SU-DHL-6 (cell line): ENCODE results near the gene CFAP20DC.

Experiments used
- H2AFZ ChIP-seq: fragments of 200-600 bp; sonication (generic); 2 replicates; pipeline ENCODE4 v1.6.1; 2014; ENCODE audit warnings: low read depth, mild to moderate bottlenecking, moderate library complexity, mixed read lengths, antibody characterized with exemption, low read length; ENCODE audit not compliant: severe bottlenecking
- H3F3A ChIP-seq: fragments of 200-600 bp; shearing (Covaris generic); 2 replicates; pipeline ENCODE4 v1.6.0; 2016; ENCODE audit warnings: antibody characterized with exemption, mild to moderate bottlenecking; ENCODE audit not compliant: insufficient read depth
- H3K27ac ChIP-seq: fragments of 200-600 bp; sonication (generic); 2 replicates; pipeline ENCODE4 v1.5.1; 2016; ENCODE audit warnings: low read depth, mild to moderate bottlenecking, low read length, moderate library complexity, mixed read lengths
- H3K27me3 ChIP-seq: fragments of 200-600 bp; sonication (generic), shearing (Covaris generic); 2 replicates; pipeline ENCODE4 v1.6.0; 2014; ENCODE audit warnings: mild to moderate bottlenecking, low read length
- H3K36me3 ChIP-seq: fragments of 200-600 bp; sonication (generic); 2 replicates; pipeline ENCODE4 v1.6.1; 2014; ENCODE audit warnings: mild to moderate bottlenecking, low read length, mixed read lengths
- H3K4me2 ChIP-seq: fragments of 300-600, 200-600 bp; shearing (Covaris generic), sonication (generic); 2 replicates; pipeline ENCODE4 v1.6.0; 2014; ENCODE audit warnings: low read length, low read depth, mild to moderate bottlenecking; ENCODE audit not compliant: poor library complexity, severe bottlenecking
- H3K4me3 ChIP-seq: fragments of 200-600 bp; sonication (generic); 2 replicates; pipeline ENCODE4 v1.5.1; 2014; ENCODE audit warnings: antibody characterized with exemption, low read length, mild to moderate bottlenecking, mixed read lengths; ENCODE audit not compliant: insufficient read depth, poor library complexity, severe bottlenecking
- H3K79me2 ChIP-seq: fragments of 200-600 bp; sonication (generic); 2 replicates; pipeline ENCODE4 v1.6.1; 2014; ENCODE audit warnings: mild to moderate bottlenecking, low read length, moderate library complexity; ENCODE audit not compliant: insufficient read depth
- H3K9ac ChIP-seq: fragments of 200-600 bp; sonication (generic); 2 replicates; pipeline ENCODE4 v1.7.0; 2014; ENCODE audit warnings: mild to moderate bottlenecking, low read length
- H3K9me2 ChIP-seq: fragments of 200-600 bp; sonication (generic); replicated peaks from 2 replicates; pipeline ENCODE4 v1.6.1; 2014; ENCODE audit warnings: low read length; ENCODE audit not compliant: insufficient read depth
- H3K9me3 ChIP-seq: fragments of 200-600 bp; sonication (generic); 2 replicates; pipeline ENCODE4 v1.6.1; 2014; ENCODE audit warnings: low read length, mixed read lengths; ENCODE audit not compliant: insufficient read depth
- H4K20me1 ChIP-seq: fragments of 200-600 bp; sonication (generic); 2 replicates; pipeline ENCODE4 v1.6.1; 2014; ENCODE audit warnings: low read depth, mild to moderate bottlenecking, antibody characterized with exemption, low read length, moderate library complexity, mixed read lengths
- EZH2phosphoT487 ChIP-seq: fragments of 200-600 bp; sonication (generic), shearing (Covaris generic); conservative IDR thresholded peaks from 2 replicates; pipeline ENCODE4 v1.6.1; 2018; ENCODE audit warnings: mild to moderate bottlenecking, antibody characterized with exemption, low read length, moderate library complexity, mixed read lengths
- TF ChIP-seq, protein P1 (sequence below): fragments of 200-600 bp; sonication (generic); IDR thresholded peaks from one replicate; pipeline ENCODE4 v1.5.1; 2017; ENCODE audit warnings: antibody characterized with exemption, mild to moderate bottlenecking, low read length, moderate library complexity; ENCODE audit not compliant: insufficient read depth, poor library complexity, severe bottlenecking

The CFAP20DC gene

DNA sequence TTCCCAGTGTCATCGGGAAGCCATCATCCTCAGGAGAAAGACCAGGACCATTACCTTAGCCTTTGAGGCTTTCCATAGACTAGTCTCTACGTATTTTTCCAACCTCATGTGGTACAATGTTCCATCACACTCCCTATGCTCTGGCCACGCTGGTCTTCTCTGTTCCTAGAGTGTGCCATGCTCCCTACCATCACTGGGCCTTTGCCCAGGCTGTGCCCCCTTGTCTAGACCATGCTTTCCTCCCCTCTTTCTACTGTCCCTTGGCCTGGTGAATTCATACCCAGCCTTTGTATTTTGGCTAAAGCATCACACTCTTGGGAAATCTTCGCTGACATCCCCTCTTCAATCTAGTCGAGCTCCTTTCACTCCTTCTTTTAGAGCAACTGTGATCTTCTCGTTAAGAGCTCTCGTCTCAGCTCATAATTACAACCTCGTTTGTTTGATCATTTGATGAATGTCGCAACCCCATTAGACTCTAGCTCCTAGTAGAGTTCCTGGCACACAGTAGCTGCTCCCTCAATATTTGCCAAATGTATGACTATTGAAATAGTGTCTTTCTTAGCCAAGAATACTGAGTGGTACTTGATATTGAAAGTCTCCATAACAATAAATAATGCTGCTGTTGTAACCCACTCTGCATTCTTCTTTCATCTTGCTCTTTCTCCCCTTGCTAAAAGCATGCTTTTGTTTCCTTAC is 283.1 kb downstream of the CFAP20DC start:
- no peak overlapping the region for H3K4me2 ChIP-seq
- no peak overlapping the region for H2AFZ ChIP-seq
- H3K9me2 ChIP-seq, result no peaks in the 10 kb centered on the region
- H3K4me3 ChIP-seq, result no peak overlapping the region
- TF ChIP-seq, protein P1, sequence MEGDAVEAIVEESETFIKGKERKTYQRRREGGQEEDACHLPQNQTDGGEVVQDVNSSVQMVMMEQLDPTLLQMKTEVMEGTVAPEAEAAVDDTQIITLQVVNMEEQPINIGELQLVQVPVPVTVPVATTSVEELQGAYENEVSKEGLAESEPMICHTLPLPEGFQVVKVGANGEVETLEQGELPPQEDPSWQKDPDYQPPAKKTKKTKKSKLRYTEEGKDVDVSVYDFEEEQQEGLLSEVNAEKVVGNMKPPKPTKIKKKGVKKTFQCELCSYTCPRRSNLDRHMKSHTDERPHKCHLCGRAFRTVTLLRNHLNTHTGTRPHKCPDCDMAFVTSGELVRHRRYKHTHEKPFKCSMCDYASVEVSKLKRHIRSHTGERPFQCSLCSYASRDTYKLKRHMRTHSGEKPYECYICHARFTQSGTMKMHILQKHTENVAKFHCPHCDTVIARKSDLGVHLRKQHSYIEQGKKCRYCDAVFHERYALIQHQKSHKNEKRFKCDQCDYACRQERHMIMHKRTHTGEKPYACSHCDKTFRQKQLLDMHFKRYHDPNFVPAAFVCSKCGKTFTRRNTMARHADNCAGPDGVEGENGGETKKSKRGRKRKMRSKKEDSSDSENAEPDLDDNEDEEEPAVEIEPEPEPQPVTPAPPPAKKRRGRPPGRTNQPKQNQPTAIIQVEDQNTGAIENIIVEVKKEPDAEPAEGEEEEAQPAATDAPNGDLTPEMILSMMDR, result no peak
- TF ChIP-seq EZH2phosphoT487, result no peak
- no peaks in the 10 kb centered on the region for H3F3A ChIP-seq
- no peaks in the 10 kb centered on the region for H4K20me1 ChIP-seq
- no peak overlapping the region for H3K9ac ChIP-seq
- H3K27me3 ChIP-seq, result no peaks in the 10 kb centered on the region
- H3K27ac ChIP-seq, result no peak overlapping the region
- H3K9me3 ChIP-seq, result no peaks in the 10 kb centered on the region
- H3K79me2 ChIP-seq, result no peaks in the 10 kb centered on the region
- H3K36me3 ChIP-seq, result no peaks in the 10 kb centered on the region

DNA sequence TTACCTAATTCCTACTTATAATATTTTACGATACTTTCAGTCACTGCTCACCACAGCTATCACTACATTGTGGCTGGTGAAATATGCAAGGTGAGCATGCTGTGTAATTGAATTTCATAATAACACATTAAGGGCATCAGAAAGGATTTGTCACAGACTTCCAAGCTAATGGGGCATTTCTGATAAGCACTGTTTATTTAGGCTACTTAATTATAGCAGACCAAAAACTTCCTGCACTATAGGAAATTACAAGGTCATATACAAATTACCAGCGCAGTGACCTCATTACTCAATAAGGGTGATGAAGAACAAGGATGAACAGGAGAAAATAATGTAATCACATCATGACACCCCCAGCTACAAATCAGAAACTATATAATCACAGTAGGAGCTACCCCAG is 294.7 kb downstream of the CFAP20DC start:
- no peaks in the 10 kb centered on the region for H3K27me3 ChIP-seq
- no peak overlapping the region for H3K9ac ChIP-seq
- no peak overlapping the region for H3K4me2 ChIP-seq
- no peak overlapping the region for H3K4me3 ChIP-seq
- no peak overlapping the region for H2AFZ ChIP-seq
- no peaks in the 10 kb centered on the region for H3K9me3 ChIP-seq
- H4K20me1 ChIP-seq, result no peaks in the 10 kb centered on the region
- TF ChIP-seq, protein P1, result no peak
- no peak for TF ChIP-seq EZH2phosphoT487
- H3K36me3 ChIP-seq, result no peaks in the 10 kb centered on the region
- H3K79me2 ChIP-seq, result no peaks in the 10 kb centered on the region
- no peaks in the 10 kb centered on the region for H3K9me2 ChIP-seq
- H3F3A ChIP-seq, result no peaks in the 10 kb centered on the region
- H3K27ac ChIP-seq, result no peak overlapping the region

DNA sequence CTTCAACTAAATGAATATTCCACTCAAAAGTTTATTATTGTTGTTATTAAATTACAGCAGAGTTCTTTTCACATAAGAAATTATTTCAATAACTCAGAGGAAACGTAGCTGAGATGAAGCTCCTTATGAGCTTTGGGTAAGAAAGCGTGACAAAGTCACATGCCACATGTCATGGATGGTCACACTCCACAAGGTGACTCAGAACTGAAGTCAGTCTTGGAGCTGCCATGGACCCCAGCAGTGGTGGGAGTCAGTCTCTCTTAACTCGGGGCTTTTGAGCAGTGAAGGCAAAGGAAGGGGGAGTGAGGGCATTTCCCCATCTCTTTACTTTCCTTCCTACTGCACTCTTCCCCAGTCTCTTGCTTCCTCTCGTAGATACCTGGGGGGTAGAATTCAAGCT is 295.8 kb downstream of the CFAP20DC start:
- no peak overlapping the region for H3K4me2 ChIP-seq
- no peaks in the 10 kb centered on the region for H4K20me1 ChIP-seq
- no peaks in the 10 kb centered on the region for H3K9me2 ChIP-seq
- no peaks in the 10 kb centered on the region for H3F3A ChIP-seq
- H3K4me3 ChIP-seq, result no peak overlapping the region
- no peaks in the 10 kb centered on the region for H3K9me3 ChIP-seq
- H3K36me3 ChIP-seq, result no peaks in the 10 kb centered on the region
- no peak overlapping the region for H3K9ac ChIP-seq
- no peak overlapping the region for H3K27ac ChIP-seq
- TF ChIP-seq, protein P1, result no peak
- no peak for TF ChIP-seq EZH2phosphoT487
- no peak overlapping the region for H2AFZ ChIP-seq
- no peaks in the 10 kb centered on the region for H3K27me3 ChIP-seq
- no peaks in the 10 kb centered on the region for H3K79me2 ChIP-seq
